Stimulated activated naive CD8-positive, alpha-beta T cell treated with anti-CD3 and anti-CD28 coated beads, Interleukin-15, Interleukin-2, amounts not matched to agents 100 ng/mL and 50 ng/mL, for 24 hours (primary cell): ENCODE results near the gene EHMT1.
A peak's percentile ranks its signal among the peaks of the same experiment; 100 is the strongest.

Experiments
- H3K27ac Mint-ChIP-seq: one replicate; pipeline ENCODE4 v1.8.0; 2021; ENCODE audit warnings: mild to moderate bottlenecking, mixed read lengths
- H3K27me3 Mint-ChIP-seq: one replicate; pipeline ENCODE4 v1.8.0; 2021; ENCODE audit warnings: mixed read lengths
- H3K36me3 Mint-ChIP-seq: one replicate; pipeline ENCODE4 v1.8.0; 2021; ENCODE audit warnings: low read depth, mixed read lengths
- H3K4me1 Mint-ChIP-seq: one replicate; pipeline ENCODE4 v1.8.0; 2021; ENCODE audit warnings: low read depth, mixed read lengths
- H3K4me3 Mint-ChIP-seq: one replicate; pipeline ENCODE4 v1.8.0; 2021; ENCODE audit warnings: mild to moderate bottlenecking, mixed read lengths
- H3K9me3 Mint-ChIP-seq: one replicate; pipeline ENCODE4 v1.8.0; 2021; ENCODE audit warnings: mixed read lengths

The EHMT1 gene

GRCh38 chr9:137678202-137678601 lies 59.4 kb downstream of the EHMT1 start:
- H3K27ac Mint-ChIP-seq, result no peak overlapping the region
- peaks cover 14% of the 10 kb centered on the region for H3K36me3 Mint-ChIP-seq
- no peak overlapping the region for H3K4me3 Mint-ChIP-seq
- H3K27me3 Mint-ChIP-seq, result no peaks in the 10 kb centered on the region
- no peaks in the 10 kb centered on the region for H3K9me3 Mint-ChIP-seq
- peaks cover 45% of the 10 kb centered on the region for H3K4me1 Mint-ChIP-seq

- no peaks in the 10 kb centered on the region for H3K27me3 Mint-ChIP-seq
- no peak overlapping the region for H3K4me3 Mint-ChIP-seq
- H3K4me1 Mint-ChIP-seq, result peaks cover 37% of the 10 kb centered on the region
- H3K9me3 Mint-ChIP-seq, result no peaks in the 10 kb centered on the region
- peaks cover 14% of the 10 kb centered on the region for H3K36me3 Mint-ChIP-seq
- H3K27ac Mint-ChIP-seq, result no peak overlapping the region
Measured at GRCh38 chr9:137679249-137679648, 60.4 kb downstream of the EHMT1 start.

GRCh38 chr9:137679695-137680305 lies 61.0 kb downstream of the EHMT1 start:
- Mint-ChIP-seq H3K4me3 (no peak overlapping the region), H3K27me3 (no peaks in the 10 kb centered on the region), H3K9me3 (no peaks in the 10 kb centered on the region), H3K4me1 (peaks cover 37% of the 10 kb centered on the region), H3K27ac (peak overlapping the region; percentile 1), H3K36me3 (peaks cover 15% of the 10 kb centered on the region)

- Mint-ChIP-seq H3K4me1 (peaks cover 45% of the 10 kb centered on the region), H3K27me3 (no peaks in the 10 kb centered on the region), H3K4me3 (no peak overlapping the region), H3K36me3 (peaks cover 18% of the 10 kb centered on the region), H3K27ac (no peak overlapping the region), H3K9me3 (no peaks in the 10 kb centered on the region)
Measured at GRCh38 chr9:137680444-137681358, 61.9 kb downstream of the EHMT1 start.

- Mint-ChIP-seq H3K27ac (no peak overlapping the region), H3K9me3 (no peaks in the 10 kb centered on the region), H3K4me3 (no peak overlapping the region), H3K36me3 (peaks cover 27% of the 10 kb centered on the region), H3K4me1 (peaks cover 50% of the 10 kb centered on the region), H3K27me3 (no peaks in the 10 kb centered on the region)
Measured at GRCh38 chr9:137682428-137683105, 63.8 kb downstream of the EHMT1 start.

GRCh38 chr9:137683262-137683864 lies 64.6 kb downstream of the EHMT1 start:
- Mint-ChIP-seq H3K4me3 (no peak overlapping the region), H3K27me3 (no peaks in the 10 kb centered on the region), H3K36me3 (peaks cover 23% of the 10 kb centered on the region), H3K4me1 (peaks cover 48% of the 10 kb centered on the region), H3K9me3 (no peaks in the 10 kb centered on the region), H3K27ac (no peak overlapping the region)

GRCh38 chr9:137685035-137685740 lies 66.4 kb downstream of the EHMT1 start:
- Mint-ChIP-seq H3K36me3 (peaks cover 25% of the 10 kb centered on the region), H3K9me3 (no peaks in the 10 kb centered on the region), H3K27ac (no peak overlapping the region), H3K4me1 (peaks cover 46% of the 10 kb centered on the region), H3K4me3 (no peak overlapping the region), H3K27me3 (no peaks in the 10 kb centered on the region)

- Mint-ChIP-seq H3K27ac (no peak overlapping the region), H3K27me3 (no peaks in the 10 kb centered on the region), H3K4me3 (no peak overlapping the region), H3K9me3 (no peaks in the 10 kb centered on the region), H3K36me3 (peaks cover 25% of the 10 kb centered on the region), H3K4me1 (peaks cover 43% of the 10 kb centered on the region)
Measured at GRCh38 chr9:137685741-137686420, 67.1 kb downstream of the EHMT1 start.

GRCh38 chr9:137688261-137688660 lies 69.5 kb downstream of the EHMT1 start:
- H3K4me1 Mint-ChIP-seq, result peaks cover 54% of the 10 kb centered on the region
- no peaks in the 10 kb centered on the region for H3K9me3 Mint-ChIP-seq
- H3K27me3 Mint-ChIP-seq, result no peaks in the 10 kb centered on the region
- H3K4me3 Mint-ChIP-seq, result no peak overlapping the region
- peaks cover 21% of the 10 kb centered on the region for H3K36me3 Mint-ChIP-seq
- no peak overlapping the region for H3K27ac Mint-ChIP-seq

GRCh38 chr9:137688725-137689124 lies 69.9 kb downstream of the EHMT1 start:
- peaks cover 54% of the 10 kb centered on the region for H3K4me1 Mint-ChIP-seq
- no peaks in the 10 kb centered on the region for H3K27me3 Mint-ChIP-seq
- H3K27ac Mint-ChIP-seq, result no peak overlapping the region
- no peak overlapping the region for H3K4me3 Mint-ChIP-seq
- H3K36me3 Mint-ChIP-seq, result peaks cover 21% of the 10 kb centered on the region
- no peaks in the 10 kb centered on the region for H3K9me3 Mint-ChIP-seq

- peaks cover 61% of the 10 kb centered on the region for H3K4me1 Mint-ChIP-seq
- no peaks in the 10 kb centered on the region for H3K9me3 Mint-ChIP-seq
- no peaks in the 10 kb centered on the region for H3K27me3 Mint-ChIP-seq
- H3K27ac Mint-ChIP-seq, result no peak overlapping the region
- no peak overlapping the region for H3K4me3 Mint-ChIP-seq
- peaks cover 18% of the 10 kb centered on the region for H3K36me3 Mint-ChIP-seq
Measured at GRCh38 chr9:137689745-137690529, 71.1 kb downstream of the EHMT1 start.

GRCh38 chr9:137690930-137691645 lies 72.3 kb downstream of the EHMT1 start:
- peaks cover 63% of the 10 kb centered on the region for H3K4me1 Mint-ChIP-seq
- no peaks in the 10 kb centered on the region for H3K9me3 Mint-ChIP-seq
- H3K27ac Mint-ChIP-seq, result no peak overlapping the region
- H3K27me3 Mint-ChIP-seq, result no peaks in the 10 kb centered on the region
- H3K4me3 Mint-ChIP-seq, result no peak overlapping the region
- peaks cover 15% of the 10 kb centered on the region for H3K36me3 Mint-ChIP-seq
